Activated T-helper 1 cell treated with anti-CD3 and anti-CD28 coated beads, Interleukin-12 subunit alpha, Interleukin-12 subunit beta, Interleukin-2, Interleukin-4 antibody, amounts not matched to agents 30 ng/mL and 10 ng/mL and 1 ng/mL, durations not matched to agents 14 hours and 24 hours and 36 hours (primary cell): ENCODE data around the gene LPP. TPM values are rescaled to one million over a fixed set of nuclear protein-coding genes. Genes with fewer than 3 reads are reported as not detected.

Source experiments
- DNase-seq: peaks from one replicate; pipeline ENCODE4 v3.0.0; 2021; ENCODE audit warnings: low spot score
- H3K27ac Mint-ChIP-seq: one replicate; pipeline ENCODE4 v1.8.0; 2021; ENCODE audit warnings: mild to moderate bottlenecking, mixed read lengths
- H3K27me3 Mint-ChIP-seq: one replicate; pipeline ENCODE4 v1.8.0; 2022; ENCODE audit warnings: mild to moderate bottlenecking, moderate library complexity, mixed read lengths; ENCODE audit not compliant: insufficient read depth
- H3K36me3 Mint-ChIP-seq: one replicate; pipeline ENCODE4 v1.8.0; 2021; ENCODE audit warnings: low read depth, mixed read lengths
- H3K4me1 Mint-ChIP-seq: one replicate; pipeline ENCODE4 v1.8.0; 2021; ENCODE audit warnings: low read depth, mixed read lengths
- H3K4me3 Mint-ChIP-seq: one replicate; pipeline ENCODE4 v1.8.0; 2021; ENCODE audit warnings: mild to moderate bottlenecking, moderate library complexity, mixed read lengths
- H3K9me3 Mint-ChIP-seq: one replicate; pipeline ENCODE4 v1.8.0; 2021; ENCODE audit warnings: mixed read lengths
- intact Hi-C: fragments of 100-400 bp; cut with micrococcal nuclease; formaldehyde crosslinking; loops from one replicate; pipeline ENCODE4 v1.15.1; 2024
- total RNA-seq: library from RNA; stranded (reverse); gene quantifications from 2 replicates; pipeline ENCODE4 v1.2.3, GENCODE V29; 2022

LPP gene
- total RNA-seq, 1 donor from 2014 or later, result 38.2 TPM

DNA sequence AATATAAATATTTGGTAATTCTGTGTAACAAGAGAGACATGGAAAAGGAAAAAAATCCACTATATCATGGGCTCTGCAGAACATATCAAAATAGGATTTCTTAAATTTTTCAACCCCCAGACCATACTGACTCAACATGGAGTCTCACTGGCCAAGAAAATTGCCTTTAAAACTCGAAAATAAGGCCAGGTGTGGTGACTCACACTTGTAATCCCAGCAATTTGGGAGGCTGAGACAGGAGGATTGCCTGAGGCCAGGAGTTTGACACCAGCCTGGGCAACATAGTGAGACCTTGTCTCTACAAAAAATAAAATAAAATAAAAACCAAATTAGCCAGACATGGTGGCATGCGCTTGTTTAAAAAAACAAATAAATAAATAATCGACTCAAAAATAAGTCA is 723.4 kb downstream of the LPP start:
- Mint-ChIP-seq H3K4me3 (no peak overlapping the region), H3K4me1 (peaks cover 6% of the 10 kb centered on the region), H3K36me3 (peaks cover 20% of the 10 kb centered on the region), H3K27me3 (no peaks in the 10 kb centered on the region), H3K9me3 (no peaks in the 10 kb centered on the region), H3K27ac (no peak overlapping the region)
- intact Hi-C loops, result no loop called here
- no peak for DNase-seq

GRCh38 chr3:188878076-188878475 is 724.1 kb downstream of the LPP start:
- peaks cover 22% of the 10 kb centered on the region for H3K36me3 Mint-ChIP-seq
- DNase-seq, result no peak
- H3K4me1 Mint-ChIP-seq, result peaks cover 6% of the 10 kb centered on the region
- H3K27ac Mint-ChIP-seq, result no peak overlapping the region
- intact Hi-C loops, result no loop called here
- H3K27me3 Mint-ChIP-seq, result peaks cover 1% of the 10 kb centered on the region
- no peak overlapping the region for H3K4me3 Mint-ChIP-seq
- no peaks in the 10 kb centered on the region for H3K9me3 Mint-ChIP-seq

- Mint-ChIP-seq H3K27me3 (peaks cover 1% of the 10 kb centered on the region), H3K4me1 (no peaks in the 10 kb centered on the region), H3K27ac (no peak overlapping the region), H3K9me3 (no peaks in the 10 kb centered on the region), H3K36me3 (peaks cover 8% of the 10 kb centered on the region), H3K4me3 (no peak overlapping the region)
- intact Hi-C loops, result no loop called here
- DNase-seq, result no peak
Observed at GRCh38 chr3:188881954-188882641, 728.1 kb downstream of the LPP start.

GRCh38 chr3:188884299-188885043 is 730.5 kb downstream of the LPP start:
- peaks cover 6% of the 10 kb centered on the region for H3K36me3 Mint-ChIP-seq
- H3K4me3 Mint-ChIP-seq, result no peak overlapping the region
- no peak overlapping the region for H3K27ac Mint-ChIP-seq
- H3K4me1 Mint-ChIP-seq, result no peaks in the 10 kb centered on the region
- intact Hi-C loops, result no loop called here
- no peak for DNase-seq
- no peaks in the 10 kb centered on the region for H3K9me3 Mint-ChIP-seq
- peaks cover 1% of the 10 kb centered on the region for H3K27me3 Mint-ChIP-seq

DNA sequence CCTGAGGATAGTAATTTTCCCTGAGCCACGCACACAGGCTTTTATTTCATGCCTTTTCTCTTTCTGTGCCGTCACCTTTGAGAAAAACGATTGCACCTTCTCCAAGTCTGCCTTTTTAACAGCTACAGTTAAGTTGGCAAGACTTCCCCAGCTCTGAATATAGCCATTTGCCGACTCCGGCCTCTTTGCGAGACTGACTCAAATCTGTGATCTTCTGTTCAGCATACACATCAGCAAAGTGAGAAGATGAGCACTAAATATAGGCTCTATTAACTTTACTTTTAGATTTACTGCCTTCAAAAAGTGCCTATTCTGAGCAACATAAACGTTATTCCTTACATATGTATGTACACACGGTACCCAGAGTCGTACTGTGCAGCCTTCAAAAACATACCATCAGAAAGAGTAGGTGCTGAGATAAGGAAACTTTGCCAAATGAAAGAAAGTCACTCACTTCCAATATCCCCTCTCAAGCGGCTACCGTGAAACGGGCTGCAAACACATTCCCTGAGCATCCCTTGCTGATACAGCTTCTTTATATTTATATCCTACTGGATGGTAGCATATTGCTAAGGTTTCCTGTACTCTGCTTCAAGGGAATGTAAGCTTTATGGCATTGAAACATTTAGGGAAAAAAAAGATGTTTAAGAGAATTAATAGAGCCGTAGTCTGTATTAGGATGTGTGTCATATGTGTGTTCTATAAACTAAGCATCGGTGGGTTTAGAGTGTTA is 734.5 kb downstream of the LPP start:
- Mint-ChIP-seq H3K36me3 (peaks cover 4% of the 10 kb centered on the region), H3K4me3 (no peak overlapping the region), H3K27me3 (no peaks in the 10 kb centered on the region), H3K27ac (no peak overlapping the region), H3K4me1 (peaks cover 5% of the 10 kb centered on the region), H3K9me3 (no peaks in the 10 kb centered on the region)
- no peak for DNase-seq
- intact Hi-C loops, result no loop called here

GRCh38 chr3:188889054-188889491 is 735.1 kb downstream of the LPP start:
- H3K36me3 Mint-ChIP-seq, result peaks cover 4% of the 10 kb centered on the region
- intact Hi-C loops, result no loop called here
- no peak overlapping the region for H3K4me3 Mint-ChIP-seq
- no peak overlapping the region for H3K27ac Mint-ChIP-seq
- DNase-seq, result no peak
- H3K27me3 Mint-ChIP-seq, result no peaks in the 10 kb centered on the region
- peaks cover 5% of the 10 kb centered on the region for H3K4me1 Mint-ChIP-seq
- H3K9me3 Mint-ChIP-seq, result no peaks in the 10 kb centered on the region

GRCh38 chr3:188890572-188891270 is 736.8 kb downstream of the LPP start:
- peaks cover 4% of the 10 kb centered on the region for H3K36me3 Mint-ChIP-seq
- no peaks in the 10 kb centered on the region for H3K27me3 Mint-ChIP-seq
- no peak overlapping the region for H3K27ac Mint-ChIP-seq
- no peaks in the 10 kb centered on the region for H3K9me3 Mint-ChIP-seq
- peaks cover 5% of the 10 kb centered on the region for H3K4me1 Mint-ChIP-seq
- intact Hi-C loops, result no loop called here
- H3K4me3 Mint-ChIP-seq, result no peak overlapping the region
- DNase-seq, result no peak

DNA sequence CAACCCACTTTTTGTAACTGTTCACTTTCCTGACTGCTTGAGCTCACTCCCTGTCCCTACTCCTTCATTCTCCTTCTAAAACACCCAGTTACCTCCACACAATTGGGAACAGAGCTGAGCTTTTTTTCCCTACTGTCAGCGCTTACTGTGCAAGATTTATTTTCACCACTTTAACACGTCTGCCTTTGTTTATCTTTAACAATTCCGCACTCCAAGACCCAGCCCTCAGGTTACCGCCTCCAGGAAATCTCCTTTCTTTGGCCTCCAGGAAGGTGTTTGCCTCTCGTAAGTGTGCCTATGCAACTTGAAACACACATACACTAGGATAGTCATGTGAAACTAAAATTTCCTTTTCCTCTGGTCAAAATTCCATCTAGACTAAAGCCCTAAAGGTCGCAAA is 745.9 kb downstream of the LPP start:
- peaks cover 2% of the 10 kb centered on the region for H3K27me3 Mint-ChIP-seq
- H3K36me3 Mint-ChIP-seq, result no peaks in the 10 kb centered on the region
- H3K4me1 Mint-ChIP-seq, result no peaks in the 10 kb centered on the region
- no peak for DNase-seq
- no peak overlapping the region for H3K27ac Mint-ChIP-seq
- H3K9me3 Mint-ChIP-seq, result peaks cover 3% of the 10 kb centered on the region
- intact Hi-C loops, result no loop called here
- no peak overlapping the region for H3K4me3 Mint-ChIP-seq

DNA sequence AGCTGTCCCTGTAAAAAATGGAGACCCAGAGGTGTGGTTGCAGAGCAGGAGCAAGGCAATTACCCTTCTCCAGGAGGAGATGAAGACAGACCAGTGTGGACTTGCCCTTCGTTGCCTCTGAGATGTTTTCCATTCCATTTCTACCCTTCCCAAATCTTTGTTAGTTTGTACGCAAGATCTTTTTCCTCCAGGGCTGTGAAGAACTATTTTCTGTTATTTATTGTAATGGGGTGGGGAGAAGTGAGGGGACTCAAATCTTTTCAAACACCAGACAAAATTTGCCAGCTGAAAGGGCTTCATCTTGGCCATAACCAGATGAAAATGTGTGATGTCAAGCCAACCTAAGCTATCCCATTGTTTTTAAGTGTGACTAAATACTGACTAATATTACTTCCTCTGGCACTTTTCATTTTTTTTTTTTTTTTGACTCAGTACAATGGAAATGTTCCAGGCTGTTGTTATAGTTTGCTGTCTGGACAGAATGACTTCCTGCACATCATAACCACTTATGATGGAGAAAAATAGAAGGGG is 746.5 kb downstream of the LPP start:
- Mint-ChIP-seq H3K36me3 (no peaks in the 10 kb centered on the region), H3K9me3 (peaks cover 3% of the 10 kb centered on the region), H3K4me1 (no peaks in the 10 kb centered on the region), H3K4me3 (no peak overlapping the region), H3K27me3 (peaks cover 2% of the 10 kb centered on the region), H3K27ac (no peak overlapping the region)
- intact Hi-C loops, result no loop called here
- DNase-seq, result no peak

DNA sequence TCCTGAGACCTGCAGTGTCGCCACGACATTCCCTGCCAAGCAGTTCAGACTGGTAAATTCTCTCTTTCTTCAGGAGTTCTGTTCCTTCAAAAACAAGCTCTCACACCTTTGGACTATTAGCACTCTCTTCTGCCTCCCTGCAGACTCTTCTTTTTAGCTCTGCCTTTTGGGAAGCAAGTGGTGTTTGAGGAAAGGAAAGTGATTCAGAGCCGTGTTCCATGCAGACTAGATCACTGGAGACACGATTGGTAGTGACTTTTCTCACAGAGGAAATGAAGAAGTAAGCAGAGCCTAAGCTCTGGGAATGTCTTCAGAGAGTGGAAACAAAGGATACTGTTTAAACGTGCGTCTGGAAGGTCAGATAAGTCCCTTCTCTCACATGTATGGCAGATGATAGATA is 747.2 kb downstream of the LPP start:
- H3K4me1 Mint-ChIP-seq, result no peaks in the 10 kb centered on the region
- H3K4me3 Mint-ChIP-seq, result no peak overlapping the region
- DNase-seq, result no peak
- intact Hi-C loops, result no loop called here
- peaks cover 2% of the 10 kb centered on the region for H3K27me3 Mint-ChIP-seq
- no peak overlapping the region for H3K27ac Mint-ChIP-seq
- no peaks in the 10 kb centered on the region for H3K36me3 Mint-ChIP-seq
- H3K9me3 Mint-ChIP-seq, result peaks cover 3% of the 10 kb centered on the region

- Mint-ChIP-seq H3K9me3 (peaks cover 3% of the 10 kb centered on the region), H3K4me3 (no peak overlapping the region), H3K27ac (no peak overlapping the region), H3K27me3 (peaks cover 2% of the 10 kb centered on the region), H3K36me3 (no peaks in the 10 kb centered on the region), H3K4me1 (no peaks in the 10 kb centered on the region)
- intact Hi-C loops, result no loop called here
- no peak for DNase-seq
Observed at GRCh38 chr3:188901671-188902287, 747.8 kb downstream of the LPP start.

DNA sequence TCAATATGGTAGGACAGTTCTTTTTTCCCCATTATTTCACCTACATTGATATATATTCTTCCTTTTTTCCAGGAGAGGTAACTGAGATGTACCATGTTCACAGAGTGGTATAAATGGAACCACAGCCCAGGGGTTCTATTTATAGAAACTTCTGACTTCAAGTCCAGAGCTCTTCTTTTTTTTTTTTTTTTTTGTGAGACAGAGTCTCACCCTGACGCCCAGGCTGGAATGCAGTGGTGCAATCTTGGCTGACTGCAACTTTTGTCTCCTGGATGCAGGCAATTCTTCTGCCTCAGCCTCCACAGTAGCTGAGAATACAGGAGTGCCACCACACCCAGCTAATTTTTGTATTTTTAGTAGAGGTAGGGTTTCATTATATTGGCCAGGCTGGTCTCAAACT is 750.7 kb downstream of the LPP start:
- peaks cover 2% of the 10 kb centered on the region for H3K27me3 Mint-ChIP-seq
- no peak overlapping the region for H3K27ac Mint-ChIP-seq
- no peaks in the 10 kb centered on the region for H3K36me3 Mint-ChIP-seq
- H3K4me1 Mint-ChIP-seq, result peaks cover 12% of the 10 kb centered on the region
- no peak for DNase-seq
- intact Hi-C loops, result no loop called here
- H3K9me3 Mint-ChIP-seq, result peaks cover 3% of the 10 kb centered on the region
- no peak overlapping the region for H3K4me3 Mint-ChIP-seq
